GM18873 (cell line): ENCODE measurements around the gene FBXO3.
A peak's percentile ranks its signal among the peaks of the same experiment; 100 is the strongest.

Experiments used
- ATAC-seq: cut with Tn5 transposase; IDR thresholded peaks from one replicate; pipeline ENCODE4 v1.9.1; 2021; ENCODE audit warnings: mild to moderate bottlenecking, moderate library complexity, moderate number of reproducible peaks; ENCODE audit not compliant: unreplicated experiment, low FRiP score

The FBXO3 gene

DNA sequence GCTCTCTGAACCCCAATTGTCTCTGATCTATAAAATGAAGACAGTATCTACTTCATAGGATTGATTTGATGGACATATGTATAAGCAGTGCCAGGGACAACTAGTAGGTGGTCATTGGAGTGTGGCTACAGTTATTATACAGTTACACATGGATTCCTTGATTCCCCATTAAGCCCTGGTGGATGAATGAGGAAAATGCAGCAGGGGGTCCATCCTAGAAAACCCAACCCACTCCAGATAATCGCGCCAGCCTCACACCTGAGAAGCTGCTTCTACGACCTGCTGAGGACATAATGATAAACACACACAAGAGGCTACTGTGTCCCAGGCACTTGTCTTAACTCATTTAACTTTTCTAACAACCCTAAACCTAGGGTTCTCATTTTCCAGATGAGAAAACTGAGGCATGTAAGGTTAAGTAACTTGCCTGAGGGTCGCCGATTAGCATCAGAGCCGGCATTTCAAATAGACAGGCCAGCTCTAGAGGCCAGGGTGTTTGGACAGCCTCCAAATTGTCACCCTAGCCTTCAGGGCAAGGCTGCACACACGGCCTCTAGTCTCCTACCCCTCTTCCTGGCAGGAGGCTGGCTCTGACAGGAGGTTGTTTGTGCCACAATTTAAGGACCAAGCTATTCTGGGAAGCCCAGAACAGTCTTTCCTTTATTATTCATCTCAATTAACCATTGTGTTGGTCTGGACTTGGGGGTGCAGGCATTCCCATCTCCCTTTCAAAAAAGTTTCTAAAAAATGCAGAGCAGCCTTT lies 69.9 kb downstream of the FBXO3 start:
- no peak for ATAC-seq

DNA sequence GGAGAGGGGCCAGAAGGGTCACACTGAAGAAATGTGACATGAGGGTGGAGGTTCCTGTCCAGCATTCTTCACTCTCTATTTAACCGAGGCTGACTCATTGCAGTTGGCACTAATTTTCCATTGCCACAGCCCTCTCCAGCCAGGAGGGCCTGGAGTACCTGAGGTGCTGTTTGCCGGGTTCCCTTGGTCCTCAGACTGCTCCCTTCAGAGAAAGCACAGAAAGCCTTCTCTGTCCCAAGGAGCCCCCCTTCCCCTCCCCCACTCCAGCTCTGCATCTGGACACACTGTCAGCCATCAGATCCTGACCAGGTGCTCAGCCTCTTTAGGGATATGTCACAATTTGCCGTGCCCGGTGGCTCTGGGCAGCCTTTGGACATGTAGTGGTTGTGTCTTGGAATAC lies 70.5 kb downstream of the FBXO3 start:
- ATAC-seq, result no peak

DNA sequence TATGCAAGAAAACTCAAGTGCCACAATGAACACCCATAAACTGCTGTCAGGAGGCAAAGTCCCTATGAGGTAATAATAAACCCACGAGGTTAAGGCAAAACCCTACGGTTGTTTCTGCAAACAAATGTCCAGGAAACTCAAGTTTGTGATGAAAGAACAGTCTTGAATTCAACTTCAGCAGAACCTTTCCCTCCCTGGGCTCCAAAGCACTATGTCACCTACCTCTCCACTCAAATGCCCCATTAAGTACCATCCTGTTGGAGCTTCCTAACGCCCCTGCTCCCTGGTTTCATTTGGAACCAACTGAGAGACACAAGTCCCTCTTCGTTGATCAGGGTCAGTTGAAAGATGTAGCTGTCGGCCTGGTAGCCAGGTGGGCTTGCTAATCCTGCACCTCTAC lies 71.1 kb downstream of the FBXO3 start:
- ATAC-seq, result no peak

DNA sequence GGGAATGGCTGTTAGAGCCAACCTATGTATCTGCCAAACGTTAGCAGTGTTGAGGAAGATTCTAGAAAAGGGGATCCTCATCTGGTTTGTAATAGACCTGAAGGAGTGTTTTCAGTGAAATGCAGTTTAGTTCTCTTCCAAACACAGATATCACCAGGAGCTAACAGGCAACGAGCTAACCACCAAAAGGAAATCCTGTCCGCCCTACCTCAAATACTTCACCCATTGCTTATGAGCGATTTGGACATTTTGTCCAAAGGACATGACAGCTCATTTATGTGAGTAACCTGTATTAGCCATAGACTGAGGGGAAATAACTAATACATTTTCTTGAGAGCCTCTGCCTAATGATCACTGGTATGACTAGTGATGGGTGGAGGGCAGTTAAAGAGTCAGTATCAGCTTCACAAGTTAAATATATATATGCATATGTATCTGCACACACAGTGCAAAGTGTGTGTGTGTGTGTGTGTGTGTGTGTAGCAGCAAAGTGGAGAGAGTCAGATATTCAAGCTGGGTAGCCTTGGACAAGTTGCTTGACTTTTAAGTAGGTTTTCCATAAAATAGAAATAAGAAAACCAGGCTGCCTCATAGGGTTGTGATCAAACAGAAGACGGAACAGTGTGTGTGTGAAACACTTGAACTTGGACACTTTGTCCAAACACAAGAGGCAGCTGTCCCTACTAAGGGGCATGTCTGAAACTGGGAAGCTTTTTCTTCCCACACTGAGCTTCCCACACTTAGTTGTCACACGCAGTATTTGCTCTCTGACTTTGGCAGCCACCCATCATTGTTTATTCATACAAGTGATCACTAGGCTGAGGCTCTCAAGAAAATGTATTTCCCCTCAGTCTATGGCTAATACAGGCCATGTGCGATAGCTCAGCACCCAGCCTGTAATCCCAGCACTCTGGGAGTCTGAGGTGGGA lies 72.8 kb downstream of the FBXO3 start:
- ATAC-seq, result no peak

DNA sequence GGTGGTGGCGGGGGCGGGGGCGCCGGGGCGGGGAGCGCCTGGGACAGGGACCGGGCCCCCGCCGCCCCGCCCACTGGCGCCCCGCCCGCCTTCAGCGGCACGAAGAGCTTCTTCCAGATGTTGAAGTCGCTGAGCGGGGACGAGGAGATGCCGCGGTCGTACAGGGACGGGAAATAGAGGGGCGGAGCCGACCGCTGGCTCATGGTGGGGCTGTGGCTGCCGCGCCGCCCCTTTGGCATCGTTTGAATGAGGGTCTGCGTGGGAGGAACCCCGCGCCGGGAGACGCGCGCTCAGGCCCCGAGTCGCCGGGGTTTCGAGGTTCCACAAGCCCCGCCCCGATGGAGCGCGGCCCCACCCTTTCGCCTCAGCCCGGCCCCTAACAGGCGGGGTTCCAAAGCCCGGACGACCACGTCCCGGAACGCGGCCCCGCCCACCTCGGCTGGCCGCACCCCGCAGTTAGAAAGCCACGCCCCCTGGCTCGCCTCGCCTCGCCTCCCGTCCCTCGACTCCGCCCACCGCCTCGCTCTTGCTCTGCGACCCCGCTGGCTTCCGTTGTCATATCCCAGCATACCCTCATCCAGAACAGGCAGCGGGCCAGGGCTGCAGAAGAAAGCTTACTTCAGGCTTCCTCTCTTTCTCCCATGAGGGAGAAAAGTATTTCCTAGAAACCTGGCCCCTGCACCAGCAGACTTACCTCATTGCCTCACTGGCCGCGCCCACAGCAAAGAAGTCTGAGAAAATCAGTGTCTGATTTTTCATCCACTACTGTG lies 73.6 kb downstream of the FBXO3 start, which contains the start of gene C11orf91:
Gene C11orf91, minus strand, starts transcription at position 325 of the 770 bp plus-strand sequence. Its CDS starts 86 bp downstream, at position 239.
- peak; percentile 73 for ATAC-seq

DNA sequence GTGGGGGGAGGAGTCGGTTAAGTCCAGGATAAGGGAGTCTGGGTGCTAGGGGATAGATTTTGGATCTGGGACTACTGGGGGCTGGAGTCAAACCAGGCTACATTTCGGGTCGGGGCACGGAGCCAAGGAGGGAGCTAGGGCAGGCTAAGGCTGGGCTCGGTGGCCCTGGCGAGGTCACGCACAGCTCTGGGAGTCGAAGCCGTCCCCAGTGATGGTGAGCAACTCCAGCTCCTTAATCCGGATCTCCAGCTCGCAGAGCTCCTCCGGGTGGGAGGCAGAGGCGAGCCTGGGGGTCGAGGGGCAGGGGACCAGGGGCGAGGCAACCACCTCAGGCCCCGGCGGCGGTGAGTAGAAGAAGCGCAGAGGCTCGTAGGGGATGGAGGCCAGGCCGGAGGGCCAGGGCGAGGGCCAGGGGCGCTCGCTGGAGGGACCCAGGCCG lies 74.2 kb downstream of the FBXO3 start:
- no peak for ATAC-seq

DNA sequence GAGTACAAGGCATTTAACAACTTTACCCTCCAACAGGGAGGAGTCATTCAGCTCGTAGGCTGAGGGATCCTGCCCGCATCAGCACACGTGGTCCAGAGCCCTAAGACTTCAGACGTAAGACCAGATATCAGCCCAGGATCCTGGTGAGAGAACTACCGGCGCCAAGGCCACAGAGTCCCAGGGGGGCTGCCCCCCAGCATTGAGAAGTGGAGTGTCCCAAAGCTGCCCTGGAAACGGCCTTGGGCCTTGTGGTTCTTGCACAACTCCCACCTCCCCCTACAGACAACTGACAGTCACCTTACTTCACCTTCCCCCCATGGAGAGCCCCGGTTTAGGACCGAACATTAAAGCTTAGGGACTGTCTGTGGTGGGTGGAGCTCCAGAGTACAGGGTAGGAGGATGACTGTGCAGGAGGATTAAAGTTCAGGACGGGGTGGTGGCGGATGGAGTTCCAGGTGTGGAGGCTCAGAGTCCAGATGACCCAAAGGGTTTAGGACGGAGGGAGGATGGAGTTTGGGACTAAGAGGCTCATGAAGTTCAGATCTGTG lies 74.7 kb downstream of the FBXO3 start:
- ATAC-seq, result no peak

DNA sequence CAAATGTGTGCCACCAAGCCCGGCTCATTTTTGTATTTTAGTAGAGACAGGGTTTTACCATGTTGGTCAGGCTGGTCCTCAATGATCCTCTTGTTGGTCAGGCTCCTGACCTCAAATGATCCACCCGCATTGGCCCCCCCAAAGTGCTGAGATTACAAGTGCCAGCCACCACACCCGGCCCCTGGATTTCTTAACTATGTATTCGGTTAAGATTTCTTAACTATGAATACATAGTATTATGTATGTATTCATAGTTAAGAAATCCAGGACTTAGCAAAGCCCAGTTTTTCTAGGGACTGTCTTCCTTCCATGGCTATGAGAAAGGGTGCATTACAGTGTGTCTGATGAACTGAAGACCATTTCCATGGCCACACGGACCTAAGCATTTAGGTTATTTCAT lies 75.4 kb downstream of the FBXO3 start:
- no peak for ATAC-seq

DNA sequence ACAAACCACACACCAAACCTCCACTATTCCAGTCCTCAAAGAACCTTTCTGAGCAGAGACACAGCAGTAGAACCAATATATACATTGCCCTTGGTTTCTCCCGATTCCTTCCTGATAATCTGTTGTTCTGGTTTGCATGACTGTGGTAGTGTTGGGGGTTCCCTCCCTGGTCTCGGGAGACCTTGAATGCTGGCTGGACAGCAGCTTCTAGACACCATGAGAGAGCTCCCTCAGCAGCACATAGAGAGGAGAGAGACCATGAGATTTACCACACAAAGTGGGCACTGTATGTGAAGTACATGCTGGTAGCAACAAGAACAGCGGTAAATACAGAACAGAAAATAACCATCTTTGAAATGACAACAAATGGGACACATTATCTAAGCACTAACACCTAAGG lies 76.3 kb downstream of the FBXO3 start:
- ATAC-seq, result no peak

DNA sequence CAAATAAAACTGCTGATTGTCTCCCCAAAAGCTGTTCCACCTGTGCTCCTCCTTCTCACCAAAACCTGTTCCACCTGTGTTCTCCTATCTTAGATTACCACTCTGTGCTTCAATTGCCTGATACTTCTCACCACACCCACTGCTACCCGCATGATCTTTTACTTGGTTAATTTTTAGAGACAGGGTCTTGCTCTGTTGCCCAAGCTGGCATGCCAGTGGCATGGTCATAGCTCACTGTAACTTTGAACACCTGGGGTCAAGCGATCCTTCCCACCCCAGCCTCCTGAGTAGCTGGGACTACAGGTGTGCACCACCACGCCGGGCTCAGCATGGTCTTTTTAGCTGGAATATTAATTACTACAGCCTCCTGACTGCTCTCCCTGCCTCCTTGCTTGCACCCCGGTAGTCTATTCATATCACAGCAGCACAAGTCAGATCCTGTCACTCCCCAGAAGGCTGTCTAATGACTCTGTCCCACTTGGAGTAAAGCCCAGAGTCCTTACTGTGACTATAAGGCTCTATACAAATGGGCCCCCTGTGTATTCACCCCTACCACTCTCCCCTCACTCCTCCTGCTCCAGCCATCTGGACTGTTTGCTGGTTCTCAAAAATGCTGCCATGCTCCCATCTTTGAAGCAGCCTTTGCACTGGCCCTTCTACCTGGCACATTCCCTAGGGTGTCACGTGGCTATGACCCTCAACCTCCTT lies 77.2 kb downstream of the FBXO3 start:
- ATAC-seq, result no peak

DNA sequence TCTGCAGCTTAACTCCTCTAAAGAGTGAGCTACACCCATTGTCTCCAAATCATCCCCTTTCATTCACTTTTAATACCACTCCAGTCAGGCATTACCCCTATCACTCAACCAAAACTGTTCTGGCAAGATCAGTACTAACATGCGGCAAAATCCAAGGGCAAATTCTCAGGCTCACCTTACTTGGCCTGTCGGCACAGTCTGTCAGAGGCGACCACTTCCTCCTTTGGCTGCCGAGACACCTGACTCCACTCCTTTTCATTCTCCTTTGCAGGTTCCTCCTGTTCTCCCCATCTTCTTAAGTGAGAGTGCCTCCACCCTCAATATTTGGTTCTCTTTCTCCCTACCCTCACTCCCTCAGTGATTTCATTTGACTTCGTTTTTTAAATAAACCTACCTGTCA lies 77.9 kb downstream of the FBXO3 start:
- ATAC-seq, result no peak

DNA sequence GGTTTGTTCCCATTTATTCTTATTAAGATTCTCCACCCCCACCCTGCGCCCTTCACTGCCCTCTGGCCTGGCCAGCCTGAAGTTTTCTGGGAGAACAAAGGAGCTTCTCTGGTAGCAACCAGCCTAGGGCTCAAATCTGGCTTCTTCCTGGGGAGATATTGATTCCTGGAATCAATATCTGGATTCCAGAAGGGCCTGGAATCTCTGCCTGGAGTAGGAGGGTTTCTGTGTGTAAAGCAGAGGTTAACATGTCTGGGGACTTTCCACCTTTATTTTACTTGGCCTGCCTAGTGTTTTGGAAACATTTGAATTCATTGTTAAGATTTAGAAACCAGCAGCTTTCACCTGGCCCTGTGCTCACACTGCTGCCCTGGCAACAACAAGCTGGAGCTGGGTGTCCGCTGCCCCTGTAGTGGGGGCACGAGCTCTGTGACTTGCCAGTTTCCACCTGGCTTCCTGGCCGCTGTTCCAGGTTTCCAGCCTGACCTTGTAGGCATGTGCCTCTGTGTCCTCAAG lies 79.2 kb downstream of the FBXO3 start:
- ATAC-seq, result no peak

DNA sequence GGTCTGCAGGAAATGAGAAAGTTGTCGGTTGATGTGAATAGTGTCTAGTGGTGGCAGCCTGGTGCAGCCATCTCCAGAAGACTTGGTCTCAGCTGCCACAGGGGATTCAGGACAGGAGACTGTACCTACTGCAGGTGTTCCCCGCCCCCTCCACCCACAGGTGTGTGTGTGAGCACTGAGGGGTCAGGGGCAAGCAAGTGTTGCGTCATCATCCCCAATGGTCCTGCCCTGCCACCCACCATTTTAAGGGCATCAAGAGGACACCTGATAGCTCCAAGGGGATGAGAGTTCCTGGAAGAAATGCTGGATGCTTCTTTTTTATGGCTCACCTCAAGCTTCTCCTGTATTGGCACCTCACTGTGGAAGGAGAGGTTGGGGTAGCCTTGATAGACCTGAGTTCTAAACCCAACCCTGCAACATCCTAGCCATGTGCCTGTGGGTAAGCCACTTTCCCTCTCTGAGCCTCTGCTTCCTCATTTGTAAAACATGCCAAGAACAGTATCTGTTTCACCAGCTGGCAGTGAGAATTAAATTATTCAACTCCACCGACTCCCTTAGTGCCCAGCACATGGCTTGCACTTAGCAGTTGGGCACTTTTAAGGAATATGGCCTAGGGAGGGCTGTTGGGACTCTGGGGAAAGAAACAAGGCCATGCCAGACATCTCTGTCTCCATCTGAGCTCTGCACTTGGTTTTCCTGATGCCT lies 79.8 kb downstream of the FBXO3 start:
- ATAC-seq, result no peak

DNA sequence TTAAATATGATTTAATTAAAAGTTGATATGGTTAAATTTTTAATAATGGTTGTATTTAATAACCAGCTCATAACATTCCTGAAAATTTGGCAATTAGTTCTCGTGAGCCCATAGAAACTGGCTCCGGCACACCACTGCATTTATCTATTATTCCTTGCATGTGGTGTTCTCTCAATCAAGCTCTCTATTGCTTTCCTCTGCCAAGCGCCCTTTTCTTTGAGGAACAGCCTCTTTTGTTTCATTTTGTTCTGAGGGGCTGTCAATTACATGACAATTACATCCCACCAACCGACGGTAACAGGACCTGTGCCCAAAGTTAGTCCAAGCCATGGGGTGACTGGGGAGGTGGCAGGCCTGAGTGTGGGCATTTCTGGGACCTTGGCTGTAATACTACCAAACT lies 81.8 kb downstream of the FBXO3 start:
- no peak for ATAC-seq

DNA sequence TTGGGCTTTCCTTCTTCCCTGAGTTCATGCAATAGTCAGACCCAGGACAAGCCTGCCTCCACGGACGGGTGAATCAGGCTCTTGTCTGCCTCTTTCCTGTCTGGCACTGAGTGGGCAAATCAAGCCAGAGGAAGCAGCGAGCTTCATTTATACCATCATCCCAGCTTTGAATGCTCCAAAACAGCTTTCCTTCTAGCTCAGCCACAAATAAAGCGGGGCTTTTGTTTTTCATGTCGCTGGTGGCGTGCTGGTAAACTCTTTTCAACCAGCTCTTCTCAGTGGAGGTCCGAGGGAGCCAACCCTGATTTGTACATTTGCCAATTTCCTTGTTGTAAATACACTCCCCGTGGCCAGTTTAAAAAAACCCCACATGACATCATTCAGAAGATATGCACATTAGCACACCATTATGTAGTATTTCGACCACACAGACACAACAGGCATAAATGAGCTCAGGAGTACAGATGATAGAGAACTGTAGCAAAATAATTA lies 82.3 kb downstream of the FBXO3 start:
- no peak for ATAC-seq

DNA sequence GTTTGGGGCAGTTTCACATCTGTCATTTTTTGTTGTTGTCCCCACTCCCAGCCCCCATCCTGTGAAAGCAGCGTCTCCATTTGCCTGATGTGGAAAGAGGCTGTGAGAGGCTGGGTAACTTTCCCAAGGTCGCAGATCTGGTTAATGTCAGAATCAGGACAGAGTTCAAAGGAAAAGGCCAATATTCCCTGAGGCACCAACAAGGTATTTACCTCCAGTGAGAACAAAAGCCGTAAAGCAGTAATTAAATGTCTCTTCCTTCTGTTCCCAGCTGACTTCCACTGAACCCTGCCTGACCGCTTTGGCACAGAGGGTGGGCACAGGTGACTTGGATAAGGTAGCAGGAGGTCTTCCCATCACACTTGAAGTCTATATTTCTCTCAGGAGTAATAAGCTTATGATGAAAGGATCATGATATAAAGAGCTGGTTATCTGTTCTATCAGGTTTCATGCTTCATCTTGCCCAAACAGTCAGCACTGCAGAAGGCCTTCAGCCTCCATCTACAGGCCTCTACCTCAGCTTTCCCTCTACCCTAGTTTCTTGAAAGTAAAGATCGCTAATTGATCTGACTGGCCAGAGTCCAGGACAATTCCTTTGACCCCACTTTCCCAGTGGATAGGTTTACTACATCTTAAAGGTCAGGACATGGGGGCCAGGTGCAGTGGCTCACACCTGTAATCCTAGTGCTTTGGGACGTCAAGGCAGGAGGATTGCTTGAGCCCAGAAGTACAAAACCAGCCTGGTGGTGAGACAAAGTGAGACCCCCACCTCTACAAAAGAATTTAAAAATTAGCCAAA lies 83.1 kb downstream of the FBXO3 start:
- no peak for ATAC-seq
